MM.1S (cell line): ENCODE results near the gene A4GALT.
"Not testable (repeated sequence)": the region's sequence is repeated elsewhere in the genome, so short reads cannot be mapped to it uniquely, and the experiment has no call there.

Experiments used
- DNase-seq: peaks from one replicate; pipeline ENCODE4 v3.0.0-alpha.2; 2015
- H2AFZ ChIP-seq: fragments of 300-600 bp; sonication (generic); 2 replicates; pipeline ENCODE4 v1.6.0; 2016; ENCODE audit warnings: antibody characterized with exemption, low read length
- H3F3A ChIP-seq: fragments of 300-600 bp; sonication (generic); 2 replicates; pipeline ENCODE4 v1.6.1; 2016; ENCODE audit warnings: mild to moderate bottlenecking, antibody characterized with exemption, low read length, moderate library complexity, mixed read lengths; ENCODE audit not compliant: insufficient read depth
- H3K27ac ChIP-seq: fragments of 300-600 bp; sonication (generic); 2 replicates; pipeline ENCODE4 v1.5.1; 2016; ENCODE audit warnings: mild to moderate bottlenecking, low read length
- H3K27me3 ChIP-seq: fragments of 300-600 bp; sonication (generic); replicated peaks from 2 replicates; pipeline ENCODE4 v1.6.0; 2016; ENCODE audit warnings: low read length; ENCODE audit not compliant: insufficient read depth
- H3K36me3 ChIP-seq: fragments of 300-600 bp; sonication (generic); replicated peaks from 2 replicates; pipeline ENCODE4 v1.6.1; 2016; ENCODE audit warnings: mild to moderate bottlenecking, low read length, mixed read lengths; ENCODE audit not compliant: insufficient read depth
- H3K4me1 ChIP-seq: fragments of 300-600 bp; sonication (generic); 2 replicates; pipeline ENCODE4 v1.6.1; 2016; ENCODE audit warnings: low read length, mixed read lengths
- H3K4me2 ChIP-seq: fragments of 300-600 bp; sonication (generic); 2 replicates; pipeline ENCODE4 v1.6.0; 2016; ENCODE audit warnings: low read depth, low read length
- H3K4me3 ChIP-seq: fragments of 300-600 bp; sonication (generic); 2 replicates; pipeline ENCODE4 v1.5.1; 2016; ENCODE audit warnings: low read length, mixed read lengths
- H3K79me2 ChIP-seq: fragments of 300-600 bp; sonication (generic); 2 replicates; pipeline ENCODE4 v1.6.1; 2016; ENCODE audit warnings: mixed run types, low read length, mixed read lengths
- H3K9ac ChIP-seq: fragments of 300-600 bp; sonication (generic); 2 replicates; pipeline ENCODE4 v1.6.1; 2016; ENCODE audit warnings: low read length, mixed read lengths
- H3K9me2 ChIP-seq: fragments of 300-600 bp; sonication (generic); replicated peaks from 2 replicates; pipeline ENCODE4 v1.6.1; 2016; ENCODE audit warnings: mild to moderate bottlenecking, low read length, mixed read lengths; ENCODE audit not compliant: insufficient read depth
- H3K9me3 ChIP-seq: fragments of 300-600 bp; sonication (generic); replicated peaks from 2 replicates; pipeline ENCODE4 v1.6.1; 2016; ENCODE audit warnings: mild to moderate bottlenecking, low read length, mixed read lengths; ENCODE audit not compliant: insufficient read depth
- H4K20me1 ChIP-seq: fragments of 300-600 bp; sonication (generic); 2 replicates; pipeline ENCODE4 v1.6.1; 2016; ENCODE audit warnings: mild to moderate bottlenecking, low read length, moderate library complexity, mixed read lengths; ENCODE audit not compliant: insufficient read depth
- EZH2 ChIP-seq: fragments of 300-600 bp; sonication (generic); optimal IDR thresholded peaks from 2 replicates; pipeline ENCODE3; 2017; ENCODE audit warnings: low read depth, mild to moderate bottlenecking, antibody characterized with exemption, low read length, mixed read lengths
- EZH2phosphoT487 ChIP-seq: fragments of 300-600 bp; sonication (generic); IDR thresholded peaks from 2 replicates; pipeline ENCODE4 v1.6.1; 2018; ENCODE audit warnings: antibody characterized with exemption, low read length
- TF ChIP-seq, protein P1 (sequence below): fragments of 300-600 bp; sonication (generic); IDR thresholded peaks from 2 replicates; pipeline ENCODE4 v1.5.1; 2016; ENCODE audit warnings: antibody characterized with exemption, low read length, mixed read lengths

A4GALT gene

DNA sequence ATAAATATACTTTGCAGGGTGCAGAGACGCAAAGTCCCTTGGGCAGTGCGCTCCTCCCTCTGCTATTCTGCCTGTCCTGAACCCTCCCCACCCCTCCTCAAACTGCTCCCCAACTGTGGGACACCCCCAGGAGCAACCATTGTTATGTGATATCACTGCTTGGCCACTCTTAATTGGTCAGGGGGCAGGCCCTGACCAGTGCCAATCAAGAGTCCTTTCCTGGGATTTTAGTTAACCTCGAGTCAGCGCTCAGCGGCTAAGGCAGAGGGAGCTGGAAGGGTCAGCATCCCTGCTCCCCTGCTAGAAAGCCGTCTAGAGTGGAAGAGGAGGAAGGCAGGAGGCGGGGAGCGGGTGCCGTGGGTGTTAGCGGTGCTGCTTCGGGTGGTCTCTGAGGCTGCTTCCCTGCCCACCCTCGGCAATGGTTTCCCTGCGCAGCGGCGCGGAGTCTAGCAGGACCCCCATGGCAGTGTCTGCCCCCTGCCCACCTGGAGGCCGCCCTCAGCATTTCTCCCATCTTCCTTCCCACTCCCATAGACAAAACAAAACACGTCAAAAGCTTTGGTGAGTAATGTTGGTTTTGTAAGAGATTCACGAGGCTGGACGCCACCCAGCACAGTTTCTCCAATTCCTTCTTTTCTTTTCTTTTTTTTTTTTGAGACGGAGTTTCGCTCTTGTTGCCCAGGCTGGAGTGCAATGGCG lies 38.4 kb upstream of the A4GALT start:
- no peak overlapping the region for H3K4me3 ChIP-seq
- no peaks in the 10 kb centered on the region for H3F3A ChIP-seq
- H3K36me3 ChIP-seq = no peaks in the 10 kb centered on the region
- TF ChIP-seq, protein P1, sequence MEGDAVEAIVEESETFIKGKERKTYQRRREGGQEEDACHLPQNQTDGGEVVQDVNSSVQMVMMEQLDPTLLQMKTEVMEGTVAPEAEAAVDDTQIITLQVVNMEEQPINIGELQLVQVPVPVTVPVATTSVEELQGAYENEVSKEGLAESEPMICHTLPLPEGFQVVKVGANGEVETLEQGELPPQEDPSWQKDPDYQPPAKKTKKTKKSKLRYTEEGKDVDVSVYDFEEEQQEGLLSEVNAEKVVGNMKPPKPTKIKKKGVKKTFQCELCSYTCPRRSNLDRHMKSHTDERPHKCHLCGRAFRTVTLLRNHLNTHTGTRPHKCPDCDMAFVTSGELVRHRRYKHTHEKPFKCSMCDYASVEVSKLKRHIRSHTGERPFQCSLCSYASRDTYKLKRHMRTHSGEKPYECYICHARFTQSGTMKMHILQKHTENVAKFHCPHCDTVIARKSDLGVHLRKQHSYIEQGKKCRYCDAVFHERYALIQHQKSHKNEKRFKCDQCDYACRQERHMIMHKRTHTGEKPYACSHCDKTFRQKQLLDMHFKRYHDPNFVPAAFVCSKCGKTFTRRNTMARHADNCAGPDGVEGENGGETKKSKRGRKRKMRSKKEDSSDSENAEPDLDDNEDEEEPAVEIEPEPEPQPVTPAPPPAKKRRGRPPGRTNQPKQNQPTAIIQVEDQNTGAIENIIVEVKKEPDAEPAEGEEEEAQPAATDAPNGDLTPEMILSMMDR = no peak
- TF ChIP-seq EZH2phosphoT487 (no peak), EZH2 (no peak)
- no peaks in the 10 kb centered on the region for H3K79me2 ChIP-seq
- H3K27me3 ChIP-seq = no peaks in the 10 kb centered on the region
- H3K9me2 ChIP-seq = no peaks in the 10 kb centered on the region
- no peaks in the 10 kb centered on the region for H4K20me1 ChIP-seq
- no peak overlapping the region for H3K27ac ChIP-seq
- H3K9me3 ChIP-seq = no peaks in the 10 kb centered on the region
- H3K4me1 ChIP-seq = no peaks in the 10 kb centered on the region
- H2AFZ ChIP-seq = no peak overlapping the region
- no peak overlapping the region for H3K9ac ChIP-seq
- no peak overlapping the region for H3K4me2 ChIP-seq
- DNase-seq = no peak

DNA sequence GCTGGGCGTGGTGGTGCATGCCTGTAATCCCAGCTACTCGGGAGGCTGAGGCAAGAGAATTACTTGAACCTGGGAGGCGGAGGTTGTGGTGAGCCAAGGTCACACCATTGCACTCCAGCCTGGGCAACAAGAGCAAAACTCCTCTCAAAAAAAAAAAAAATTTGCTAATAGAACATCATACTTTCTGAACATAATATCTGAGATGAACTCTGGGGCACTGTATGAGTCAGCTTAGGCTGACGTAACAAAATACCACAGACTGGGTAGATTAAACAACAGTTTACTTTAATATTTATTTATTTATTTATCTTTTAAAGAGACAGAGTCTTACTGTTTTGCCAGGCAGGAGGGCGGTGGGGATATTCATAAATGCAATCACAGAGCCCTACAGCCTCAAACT lies 34.9 kb upstream of the A4GALT start:
- H2AFZ ChIP-seq, H3K4me3 ChIP-seq, H3K9me2 ChIP-seq, H3K27ac ChIP-seq, H3K4me2 ChIP-seq, H4K20me1 ChIP-seq, H3F3A ChIP-seq, DNase-seq, H3K36me3 ChIP-seq, H3K9me3 ChIP-seq, H3K4me1 ChIP-seq, H3K27me3 ChIP-seq, H3K9ac ChIP-seq, H3K79me2 ChIP-seq: not testable (repeated sequence)

DNA sequence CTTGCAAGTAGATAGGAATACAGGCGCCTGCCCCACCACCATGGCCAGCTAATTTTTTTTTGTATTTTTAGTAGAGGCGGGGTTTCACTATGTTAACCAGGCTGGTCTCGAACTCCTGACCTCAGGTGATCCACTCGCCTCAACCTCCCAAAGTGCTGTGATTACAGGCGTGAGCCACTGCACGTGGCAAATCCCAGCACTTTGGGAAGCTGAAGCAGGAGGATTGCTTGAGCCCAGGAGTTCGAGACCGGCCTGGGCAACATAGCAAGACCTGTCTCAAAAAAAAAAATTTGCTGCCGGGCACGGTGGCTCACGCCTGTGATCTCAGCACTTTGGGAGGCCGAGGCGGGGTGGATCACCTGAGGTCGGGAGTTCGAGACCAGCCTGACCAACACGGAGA lies 34.5 kb upstream of the A4GALT start:
- H3K27me3 ChIP-seq, DNase-seq, H3K9ac ChIP-seq, H3F3A ChIP-seq, H3K36me3 ChIP-seq, H3K9me3 ChIP-seq, H3K4me2 ChIP-seq, H3K4me1 ChIP-seq, H4K20me1 ChIP-seq, H3K9me2 ChIP-seq, H3K79me2 ChIP-seq, H3K4me3 ChIP-seq, H2AFZ ChIP-seq, H3K27ac ChIP-seq: not testable (repeated sequence)

DNA sequence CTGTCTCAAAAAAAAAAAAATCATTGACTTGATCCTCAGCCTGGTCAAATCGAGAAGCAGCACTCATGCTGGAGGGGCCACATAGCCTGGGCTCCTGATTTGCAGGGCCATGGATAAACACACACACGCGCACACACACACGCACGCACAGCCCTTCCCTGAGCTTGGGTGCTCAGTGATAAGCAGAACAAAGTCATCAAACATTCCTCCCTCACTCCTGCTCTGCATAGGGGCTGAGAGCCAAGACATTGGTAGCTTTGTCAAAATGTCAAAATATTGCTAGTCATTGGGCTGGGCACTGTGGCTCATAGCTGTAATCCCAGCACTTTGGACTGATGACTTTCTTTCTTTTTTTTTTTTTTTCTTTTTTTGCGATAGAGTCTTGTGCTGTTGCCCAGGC lies 34.0 kb upstream of the A4GALT start:
- DNase-seq = no peak
- TF ChIP-seq, protein P1 = no peak
- TF ChIP-seq EZH2phosphoT487 = no peak
- TF ChIP-seq EZH2 = no peak

More for the DNA sequence above, 34.0 kb upstream of the A4GALT start:
- H3K9me3 ChIP-seq = no peaks in the 10 kb centered on the region
- no peak overlapping the region for H2AFZ ChIP-seq
- H3K36me3 ChIP-seq = no peaks in the 10 kb centered on the region
- H3K9me2 ChIP-seq = no peaks in the 10 kb centered on the region
- no peak overlapping the region for H3K9ac ChIP-seq
- no peak overlapping the region for H3K27ac ChIP-seq
- H4K20me1 ChIP-seq = no peaks in the 10 kb centered on the region
- H3K27me3 ChIP-seq = 0 out of 2 replicates have a peak, but pooled peaks cover 2% of the 10 kb centered on the region
- H3K79me2 ChIP-seq = no peaks in the 10 kb centered on the region
- H3K4me3 ChIP-seq = no peak overlapping the region
- H3F3A ChIP-seq = no peaks in the 10 kb centered on the region
- H3K4me1 ChIP-seq = no peaks in the 10 kb centered on the region
- no peak overlapping the region for H3K4me2 ChIP-seq
